Measurements from ENCODE around the gene CDKAL1.

The CDKAL1 gene

GRCh38 chr6:20566109-20566508 lies 31.9 kb downstream of the CDKAL1 start:
- Mint-ChIP-seq H3K4me3 (no peak overlapping the region), H3K9me3 (no peaks in the 10 kb centered on the region), H3K4me1 (no peaks in the 10 kb centered on the region), H3K36me3 (peaks cover 12% of the 10 kb centered on the region), H3K27me3 (no peaks in the 10 kb centered on the region), H3K27ac (no peak overlapping the region)
- ATAC-seq (ENCODE audit: low read depth) (no peak), DNase-seq (ENCODE audit: low spot score in 2 of 2) (no peak)

- H3K27ac Mint-ChIP-seq = no peak overlapping the region
- no peak for DNase-seq (ENCODE audit: low spot score in 2 of 2)
Measured at GRCh38 chr6:20569000-20569610, 34.8 kb downstream of the CDKAL1 start.

DNA sequence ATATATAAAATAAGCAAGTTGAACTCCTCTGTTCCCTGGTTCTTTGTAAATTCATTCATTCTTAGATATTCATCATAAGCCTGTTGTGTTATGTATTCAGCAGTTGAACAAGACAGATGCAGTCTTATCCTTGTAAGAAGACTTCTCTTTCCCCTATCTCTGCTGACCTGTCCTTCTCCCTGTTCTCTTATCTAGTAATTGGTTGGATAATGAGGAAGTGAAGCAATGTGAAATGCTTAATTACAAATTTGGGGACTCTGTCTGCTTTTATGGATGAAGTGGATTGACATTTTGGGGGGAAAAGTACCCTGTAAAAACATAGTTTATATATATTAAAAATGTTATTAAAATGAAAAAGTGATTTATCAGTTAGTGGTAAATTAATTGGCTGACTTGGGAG lies 37.0 kb downstream of the CDKAL1 start:
- DNase-seq (ENCODE audit: low spot score in 2 of 2) (no peak), ATAC-seq (ENCODE audit: low read depth) (no peak)
- Mint-ChIP-seq H3K4me3 (no peak overlapping the region), H3K4me1 (peaks cover 2% of the 10 kb centered on the region), H3K36me3 (peaks cover 12% of the 10 kb centered on the region), H3K27ac (no peak overlapping the region), H3K27me3 (no peaks in the 10 kb centered on the region), H3K9me3 (no peaks in the 10 kb centered on the region)

More at GRCh38 chr6:20569000-20569610, 34.8 kb downstream of the CDKAL1 start:
- peaks cover 9% of the 10 kb centered on the region for H3K36me3 Mint-ChIP-seq
- no peaks in the 10 kb centered on the region for H3K9me3 Mint-ChIP-seq
- no peaks in the 10 kb centered on the region for H3K27me3 Mint-ChIP-seq
- H3K4me1 Mint-ChIP-seq = no peaks in the 10 kb centered on the region
- no peak overlapping the region for H3K4me3 Mint-ChIP-seq
- no peak for ATAC-seq (ENCODE audit: low read depth)

- H3K9me3 Mint-ChIP-seq = no peaks in the 10 kb centered on the region
- no peaks in the 10 kb centered on the region for H3K27me3 Mint-ChIP-seq
- DNase-seq (ENCODE audit: low spot score in 2 of 2) (no peak), ATAC-seq (ENCODE audit: low read depth) (no peak)
- H3K4me3 Mint-ChIP-seq = no peak overlapping the region
- no peak overlapping the region for H3K27ac Mint-ChIP-seq
- peaks cover 14% of the 10 kb centered on the region for H3K36me3 Mint-ChIP-seq
- H3K4me1 Mint-ChIP-seq = peaks cover 2% of the 10 kb centered on the region
Measured at GRCh38 chr6:20572288-20572687, 38.0 kb downstream of the CDKAL1 start.

GRCh38 chr6:20572940-20573339 lies 38.7 kb downstream of the CDKAL1 start:
- Mint-ChIP-seq H3K27ac (no peak overlapping the region), H3K4me3 (no peak overlapping the region), H3K27me3 (no peaks in the 10 kb centered on the region), H3K36me3 (peaks cover 15% of the 10 kb centered on the region), H3K9me3 (no peaks in the 10 kb centered on the region), H3K4me1 (peaks cover 2% of the 10 kb centered on the region)
- DNase-seq (ENCODE audit: low spot score in 2 of 2) = no peak
- no peak for ATAC-seq (ENCODE audit: low read depth)

GRCh38 chr6:20574355-20574754 lies 40.1 kb downstream of the CDKAL1 start:
- Mint-ChIP-seq H3K27me3 (no peaks in the 10 kb centered on the region), H3K4me1 (peaks cover 2% of the 10 kb centered on the region), H3K9me3 (no peaks in the 10 kb centered on the region), H3K36me3 (peaks cover 15% of the 10 kb centered on the region), H3K4me3 (no peak overlapping the region), H3K27ac (no peak overlapping the region)
- ATAC-seq (ENCODE audit: low read depth) (no peak), DNase-seq (ENCODE audit: low spot score in 2 of 2) (no peak)

- no peaks in the 10 kb centered on the region for H3K27me3 Mint-ChIP-seq
- no peak for DNase-seq (ENCODE audit: low spot score in 2 of 2)
- peaks cover 2% of the 10 kb centered on the region for H3K4me1 Mint-ChIP-seq
- no peak overlapping the region for H3K27ac Mint-ChIP-seq
- ATAC-seq (ENCODE audit: low read depth) = no peak
- H3K36me3 Mint-ChIP-seq = peaks cover 13% of the 10 kb centered on the region
- H3K4me3 Mint-ChIP-seq = no peak overlapping the region
- no peaks in the 10 kb centered on the region for H3K9me3 Mint-ChIP-seq
Measured at GRCh38 chr6:20575125-20575524, 40.9 kb downstream of the CDKAL1 start.

DNA sequence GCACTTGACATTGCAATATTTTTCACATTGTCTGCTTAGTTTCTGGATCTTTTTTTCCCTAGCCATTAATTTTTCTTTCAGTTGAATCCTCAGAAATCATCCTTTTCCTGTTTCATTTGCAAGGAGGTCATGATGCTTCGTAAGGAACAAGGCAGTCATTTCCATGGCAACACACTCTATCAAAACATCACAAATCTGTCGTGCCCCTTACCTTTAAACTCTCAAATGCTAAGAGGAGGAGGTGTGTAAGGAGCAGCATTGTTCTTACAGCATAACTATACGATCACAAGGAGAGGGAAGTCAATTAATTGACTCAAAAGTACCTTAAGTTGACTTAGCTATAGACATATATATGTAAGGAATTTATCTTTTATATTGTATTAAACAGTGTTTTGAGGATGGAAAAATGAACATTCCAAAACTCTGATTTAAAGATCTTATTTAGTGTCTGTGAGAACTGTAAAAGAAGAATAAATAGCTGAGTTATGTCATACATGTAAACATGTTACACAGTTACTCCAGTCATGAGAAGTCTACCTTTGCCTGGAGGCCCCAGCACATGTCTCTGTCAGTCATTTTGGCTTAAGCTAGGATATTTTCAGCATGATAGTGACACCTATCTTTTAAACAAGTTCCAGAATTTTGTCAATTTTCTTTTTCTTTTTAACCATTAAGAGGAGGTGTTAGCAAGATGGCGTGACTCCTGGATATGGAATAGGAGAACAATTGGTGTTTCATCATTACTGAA lies 41.6 kb downstream of the CDKAL1 start:
- Mint-ChIP-seq H3K27me3 (no peaks in the 10 kb centered on the region), H3K4me3 (no peak overlapping the region), H3K9me3 (no peaks in the 10 kb centered on the region), H3K27ac (no peak overlapping the region), H3K4me1 (peaks cover 2% of the 10 kb centered on the region), H3K36me3 (peaks cover 15% of the 10 kb centered on the region)
- no peak for DNase-seq (ENCODE audit: low spot score in 2 of 2)
- ATAC-seq (ENCODE audit: low read depth) = no peak

DNA sequence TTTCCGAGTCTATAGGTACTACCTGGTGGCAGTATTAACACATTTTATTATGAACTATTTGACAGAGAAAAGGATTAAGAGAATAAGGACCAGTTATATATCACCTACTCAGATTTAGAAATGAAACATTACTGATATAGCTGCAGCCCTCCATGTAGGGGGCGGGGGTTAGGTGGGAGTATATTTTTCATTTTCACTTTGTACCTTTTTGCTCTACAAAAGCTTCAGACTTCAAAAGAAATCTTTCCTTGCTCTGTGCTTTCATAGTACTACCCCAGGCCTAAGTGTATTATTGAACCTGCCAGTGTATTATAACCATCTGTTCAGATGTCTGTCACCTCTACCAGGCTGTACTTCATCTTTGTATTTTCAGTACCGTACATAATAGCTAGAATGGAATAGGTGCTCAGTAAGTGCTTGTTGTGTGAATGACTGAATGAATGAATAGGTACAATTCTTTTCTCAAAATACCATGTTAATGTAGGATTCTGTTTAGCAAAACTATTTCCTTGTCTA lies 43.0 kb downstream of the CDKAL1 start:
- Mint-ChIP-seq H3K9me3 (no peaks in the 10 kb centered on the region), H3K36me3 (peaks cover 17% of the 10 kb centered on the region), H3K27me3 (no peaks in the 10 kb centered on the region), H3K4me3 (no peak overlapping the region), H3K27ac (no peak overlapping the region), H3K4me1 (peaks cover 2% of the 10 kb centered on the region)
- ATAC-seq (ENCODE audit: low read depth) = no peak
- no peak for DNase-seq (ENCODE audit: low spot score in 2 of 2)

- no peaks in the 10 kb centered on the region for H3K9me3 Mint-ChIP-seq
- DNase-seq (ENCODE audit: low spot score in 2 of 2) (no peak), ATAC-seq (ENCODE audit: low read depth) (no peak)
- H3K27ac Mint-ChIP-seq = no peak overlapping the region
- no peaks in the 10 kb centered on the region for H3K27me3 Mint-ChIP-seq
- H3K4me3 Mint-ChIP-seq = no peak overlapping the region
- peaks cover 9% of the 10 kb centered on the region for H3K4me1 Mint-ChIP-seq
- H3K36me3 Mint-ChIP-seq = peaks cover 25% of the 10 kb centered on the region
Measured at GRCh38 chr6:20581070-20581469, 46.8 kb downstream of the CDKAL1 start.

- H3K27me3 Mint-ChIP-seq = no peaks in the 10 kb centered on the region
- no peak overlapping the region for H3K27ac Mint-ChIP-seq
- H3K36me3 Mint-ChIP-seq = peaks cover 20% of the 10 kb centered on the region
- no peak overlapping the region for H3K4me3 Mint-ChIP-seq
- no peak for ATAC-seq (ENCODE audit: low read depth)
- peaks cover 9% of the 10 kb centered on the region for H3K4me1 Mint-ChIP-seq
- no peaks in the 10 kb centered on the region for H3K9me3 Mint-ChIP-seq
- DNase-seq (ENCODE audit: low spot score in 2 of 2) = no peak
Measured at GRCh38 chr6:20582586-20583443, 48.6 kb downstream of the CDKAL1 start.

DNA sequence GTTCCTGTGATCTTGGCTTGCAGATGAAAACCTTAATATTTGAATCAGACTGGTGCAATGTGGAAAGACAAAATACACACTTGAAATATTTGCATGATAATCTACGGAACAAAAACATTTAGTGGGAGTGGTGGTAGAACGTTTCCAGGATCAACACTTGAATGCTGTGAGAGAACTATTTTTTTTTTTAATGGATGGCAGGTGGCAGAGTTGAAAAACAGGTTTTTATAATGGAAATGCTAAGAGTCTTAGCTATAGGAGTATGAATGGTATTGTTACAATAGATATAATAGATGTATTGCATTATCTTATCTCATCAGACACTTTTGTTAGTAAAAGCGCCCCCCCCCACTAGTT lies 49.2 kb downstream of the CDKAL1 start:
- no peak for DNase-seq (ENCODE audit: low spot score in 2 of 2)
- Mint-ChIP-seq H3K9me3 (no peaks in the 10 kb centered on the region), H3K4me3 (no peak overlapping the region), H3K4me1 (peaks cover 9% of the 10 kb centered on the region), H3K27me3 (no peaks in the 10 kb centered on the region), H3K36me3 (peaks cover 18% of the 10 kb centered on the region), H3K27ac (no peak overlapping the region)
- ATAC-seq (ENCODE audit: low read depth) = no peak

- DNase-seq (ENCODE audit: low spot score in 2 of 2) (no peak), ATAC-seq (ENCODE audit: low read depth) (no peak)
- peaks cover 16% of the 10 kb centered on the region for H3K36me3 Mint-ChIP-seq
- peaks cover 9% of the 10 kb centered on the region for H3K4me1 Mint-ChIP-seq
- no peaks in the 10 kb centered on the region for H3K9me3 Mint-ChIP-seq
- no peak overlapping the region for H3K4me3 Mint-ChIP-seq
- H3K27ac Mint-ChIP-seq = peak overlapping the region; percentile 3
- H3K27me3 Mint-ChIP-seq = no peaks in the 10 kb centered on the region
Measured at GRCh38 chr6:20584100-20584731, 50.0 kb downstream of the CDKAL1 start.

DNA sequence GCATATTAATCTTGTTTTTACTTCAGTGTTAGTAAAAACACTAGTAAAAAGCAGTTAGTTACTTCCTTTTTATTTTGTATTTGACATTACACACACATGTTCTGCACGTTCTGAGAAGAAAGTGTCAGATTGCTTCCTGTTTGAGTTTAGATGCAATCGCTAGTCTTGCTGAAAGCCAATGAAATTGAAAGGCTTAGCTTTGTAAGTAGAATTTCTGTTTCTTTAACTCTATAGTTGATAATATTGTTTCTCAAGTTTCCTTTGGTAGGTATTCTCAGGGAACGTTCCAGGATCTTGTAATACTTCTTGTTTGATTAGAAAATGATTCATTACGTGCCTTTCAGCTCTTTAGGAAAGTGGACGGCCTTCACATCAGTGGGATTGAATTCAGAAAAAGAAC lies 55.0 kb downstream of the CDKAL1 start:
- peaks cover 6% of the 10 kb centered on the region for H3K9me3 Mint-ChIP-seq
- H3K36me3 Mint-ChIP-seq = peaks cover 39% of the 10 kb centered on the region
- H3K4me3 Mint-ChIP-seq = no peak overlapping the region
- H3K27me3 Mint-ChIP-seq = no peaks in the 10 kb centered on the region
- H3K27ac Mint-ChIP-seq = no peak overlapping the region
- DNase-seq (ENCODE audit: low spot score in 2 of 2) = no peak
- no peak for ATAC-seq (ENCODE audit: low read depth)
- peaks cover 4% of the 10 kb centered on the region for H3K4me1 Mint-ChIP-seq
